Stimulated activated CD4-positive, alpha-beta T cell treated with anti-CD3 and anti-CD28 coated beads, Interleukin-4, amount 100 ng/mL, for 48 hours (primary cell): ENCODE measurements around the gene RMRP.
A peak's percentile ranks its signal among the peaks of the same experiment; 100 is the strongest.
"Not testable (repeated sequence)": the region's sequence is repeated elsewhere in the genome, so short reads cannot be mapped to it uniquely, and the experiment has no call there.

Source experiments
- DNase-seq, 2 donors: peaks; one replicate each; pipeline ENCODE4 v3.0.0-alpha.2; 2020; ENCODE audit warnings: low read depth in 2 of 2

Gene RMRP

DNA sequence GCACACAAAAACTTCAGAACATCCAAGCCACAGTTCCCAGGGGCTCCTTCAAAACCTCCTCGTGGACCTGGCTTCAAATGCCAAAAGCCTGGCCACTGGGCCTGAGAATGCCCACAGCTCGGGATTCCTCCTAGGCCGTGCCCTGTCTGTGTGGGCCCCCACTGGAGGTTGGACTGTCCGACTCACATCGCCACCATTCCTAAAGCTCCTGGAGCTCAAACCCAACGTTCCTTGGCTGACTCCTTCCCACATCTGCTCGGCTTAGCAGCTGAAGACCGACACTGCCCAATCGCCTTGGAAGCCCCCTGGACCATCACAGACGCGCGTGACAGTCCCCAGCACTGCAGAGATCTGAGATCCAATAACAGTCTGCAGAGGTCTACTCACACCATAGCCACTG is 14.8 kb downstream of the RMRP start:
- no peak for DNase-seq

- not testable (repeated sequence) for DNase-seq
Observed at GRCh38 chr9:35641478-35641877, 16.3 kb downstream of the RMRP start.

- DNase-seq, result not testable (repeated sequence)
Observed at GRCh38 chr9:35640431-35640830, 17.4 kb downstream of the RMRP start.

- no peak for DNase-seq
Observed at GRCh38 chr9:35639631-35640030, 18.2 kb downstream of the RMRP start.

DNA sequence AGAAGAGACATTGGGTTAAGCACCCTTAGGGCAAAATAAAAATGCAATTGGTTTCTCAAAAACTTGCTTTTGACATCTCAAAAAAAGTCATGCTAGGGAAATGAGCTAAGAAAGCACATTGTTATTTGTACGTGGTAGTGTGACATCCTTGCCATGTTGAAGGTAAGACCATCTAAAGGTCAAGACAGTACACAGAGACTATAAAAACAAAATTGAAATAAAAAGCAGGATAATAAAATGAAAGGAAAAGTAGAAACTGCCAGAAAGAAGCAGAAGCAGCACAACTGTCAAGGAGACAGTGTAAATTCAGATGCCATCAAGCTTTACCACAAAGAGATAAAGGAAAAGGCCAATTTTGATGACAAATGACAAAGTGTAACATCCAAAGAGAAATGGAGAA is 18.6 kb downstream of the RMRP start:
- not testable (repeated sequence) for DNase-seq

- DNase-seq, result not testable (repeated sequence)
Observed at GRCh38 chr9:35638751-35639150, 19.1 kb downstream of the RMRP start.

DNA sequence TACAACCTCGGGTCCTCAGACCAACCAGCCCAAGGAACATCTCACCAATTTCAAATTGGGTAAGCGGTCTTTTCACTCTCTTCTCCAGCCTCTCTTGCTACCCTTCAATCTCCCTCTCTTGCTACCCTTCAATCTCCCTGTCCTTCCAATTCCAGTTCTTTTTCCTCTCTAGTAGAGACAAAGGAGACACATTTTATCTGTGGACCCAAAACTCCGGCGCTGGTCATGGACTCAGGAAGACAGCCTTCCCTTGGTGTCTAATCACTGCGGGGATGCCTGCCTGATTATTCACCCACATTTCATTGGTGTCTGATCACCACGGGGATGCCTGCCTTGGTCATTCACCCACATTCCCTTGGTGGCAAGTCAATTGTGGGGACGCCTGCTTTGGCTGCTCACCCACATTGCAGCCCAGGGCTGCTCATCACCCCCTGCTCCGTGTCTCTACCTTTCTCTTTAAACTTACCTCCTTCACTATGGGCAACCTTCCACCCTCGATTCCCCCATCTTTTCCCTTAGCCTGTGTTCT is 20.3 kb downstream of the RMRP start:
- DNase-seq, result not testable (repeated sequence)

DNA sequence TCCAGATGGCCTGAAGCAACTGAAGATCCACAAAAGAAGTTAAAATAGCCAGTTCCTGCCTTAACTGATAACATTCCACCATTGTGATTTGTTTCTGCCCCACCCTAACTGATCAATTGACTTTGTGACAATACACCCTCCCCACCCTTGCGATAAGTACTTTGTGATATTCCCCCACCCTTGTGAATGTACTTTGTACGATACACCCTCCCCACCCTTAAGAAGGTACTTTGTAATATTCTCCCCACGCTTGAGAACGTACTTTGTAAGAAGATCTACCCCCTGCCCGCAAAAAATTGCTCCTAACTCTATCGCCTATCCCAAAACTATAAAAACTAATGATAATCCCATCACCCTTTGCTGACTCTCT is 21.0 kb downstream of the RMRP start:
- not testable (repeated sequence) for DNase-seq

DNA sequence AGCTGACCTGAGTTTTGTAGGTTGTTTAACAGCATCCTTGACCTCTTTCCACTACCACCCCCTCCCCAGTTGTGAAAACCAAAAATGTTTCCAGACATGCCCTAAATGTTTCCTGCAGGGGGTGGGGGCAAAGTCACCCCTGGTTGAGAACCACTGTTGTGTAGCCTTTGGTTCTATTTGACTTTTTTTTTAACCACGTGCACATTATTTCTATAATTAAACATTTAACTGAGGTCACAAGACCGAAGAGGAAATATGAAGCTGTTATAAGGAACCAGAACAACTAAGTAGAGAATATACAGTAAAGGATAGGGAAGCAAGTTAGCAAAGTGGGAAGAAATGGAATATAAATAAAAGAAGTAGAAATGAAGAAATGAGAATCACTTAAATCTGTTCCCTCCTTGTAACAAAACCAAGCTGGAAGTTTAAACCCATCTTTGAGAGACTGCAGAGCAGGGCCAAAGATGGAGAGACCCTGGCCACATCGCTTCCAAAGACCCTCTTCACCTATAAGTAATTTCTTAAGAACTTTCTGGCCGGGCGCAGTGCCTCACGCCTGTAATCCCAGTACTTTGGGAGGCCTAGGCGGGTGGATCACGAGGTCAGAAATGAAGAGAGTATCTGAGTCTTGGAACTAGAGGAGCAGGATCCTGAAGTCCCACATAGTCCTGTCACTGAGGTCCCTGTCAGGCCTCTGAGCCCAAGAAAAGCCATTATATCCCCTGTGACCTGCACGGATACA is 21.5 kb downstream of the RMRP start:
- DNase-seq, result no peak

DNA sequence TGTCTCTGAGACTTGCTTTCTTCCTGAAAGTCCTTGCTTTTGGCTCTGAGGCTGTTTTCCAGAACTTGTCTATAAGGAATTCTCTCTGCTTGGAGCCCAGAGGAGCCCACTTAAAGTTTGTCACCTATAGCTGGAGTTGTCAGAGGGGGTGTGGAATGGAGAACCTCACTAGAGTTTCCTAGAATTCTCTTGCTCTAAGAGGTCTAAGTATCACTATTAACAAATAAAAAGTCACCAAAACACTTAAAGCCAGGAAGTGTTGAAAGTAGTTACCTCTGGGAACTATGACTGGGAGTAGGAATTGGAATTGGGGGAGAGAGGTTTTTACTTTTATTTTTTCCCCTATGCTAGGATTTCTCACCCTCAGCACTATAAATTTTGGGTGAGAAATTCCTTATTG is 22.1 kb downstream of the RMRP start:
- DNase-seq, result no peak

DNA sequence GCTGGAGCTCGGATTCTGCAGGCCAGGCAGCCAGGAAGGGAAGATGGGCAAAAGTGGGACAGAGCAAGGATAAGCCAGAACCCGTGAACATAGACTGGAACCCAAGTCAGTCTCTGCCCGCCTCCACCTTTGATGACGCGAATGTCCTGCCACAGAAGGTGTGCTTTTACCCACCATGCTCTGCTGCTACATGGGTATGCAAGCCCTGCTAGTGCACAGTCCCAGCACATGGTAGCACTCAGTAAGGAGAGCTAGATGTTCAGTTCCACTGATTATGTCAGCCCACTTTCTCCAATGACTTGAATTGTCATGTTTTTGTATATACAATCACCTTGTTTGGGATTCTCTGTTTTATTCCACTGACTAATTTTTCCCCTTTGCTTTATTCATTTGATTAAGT is 28.2 kb downstream of the RMRP start:
- DNase-seq, result no peak

GRCh38 chr9:35628389-35628991 is 29.3 kb downstream of the RMRP start:
- no peak for DNase-seq

GRCh38 chr9:35627575-35627974 is 30.2 kb downstream of the RMRP start:
- no peak for DNase-seq

DNA sequence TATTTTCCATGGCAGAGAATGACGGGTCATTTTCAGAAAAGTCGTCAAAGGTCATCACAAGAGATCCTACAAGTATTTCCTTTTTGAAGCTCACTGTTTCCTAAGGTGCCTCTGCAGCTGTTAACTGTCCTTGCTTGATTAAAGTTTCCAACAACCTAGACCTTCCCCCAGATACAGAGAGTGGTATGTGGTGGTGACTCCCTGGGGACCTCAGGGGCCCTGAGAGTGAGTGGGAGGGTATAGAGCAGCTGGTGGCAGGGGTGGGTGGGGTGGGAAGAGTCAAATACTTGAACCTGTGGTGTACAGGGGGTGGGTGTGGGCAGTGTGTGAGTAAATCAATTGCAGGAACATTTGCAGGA is 38.0 kb downstream of the RMRP start:
- DNase-seq, result no peak

DNA sequence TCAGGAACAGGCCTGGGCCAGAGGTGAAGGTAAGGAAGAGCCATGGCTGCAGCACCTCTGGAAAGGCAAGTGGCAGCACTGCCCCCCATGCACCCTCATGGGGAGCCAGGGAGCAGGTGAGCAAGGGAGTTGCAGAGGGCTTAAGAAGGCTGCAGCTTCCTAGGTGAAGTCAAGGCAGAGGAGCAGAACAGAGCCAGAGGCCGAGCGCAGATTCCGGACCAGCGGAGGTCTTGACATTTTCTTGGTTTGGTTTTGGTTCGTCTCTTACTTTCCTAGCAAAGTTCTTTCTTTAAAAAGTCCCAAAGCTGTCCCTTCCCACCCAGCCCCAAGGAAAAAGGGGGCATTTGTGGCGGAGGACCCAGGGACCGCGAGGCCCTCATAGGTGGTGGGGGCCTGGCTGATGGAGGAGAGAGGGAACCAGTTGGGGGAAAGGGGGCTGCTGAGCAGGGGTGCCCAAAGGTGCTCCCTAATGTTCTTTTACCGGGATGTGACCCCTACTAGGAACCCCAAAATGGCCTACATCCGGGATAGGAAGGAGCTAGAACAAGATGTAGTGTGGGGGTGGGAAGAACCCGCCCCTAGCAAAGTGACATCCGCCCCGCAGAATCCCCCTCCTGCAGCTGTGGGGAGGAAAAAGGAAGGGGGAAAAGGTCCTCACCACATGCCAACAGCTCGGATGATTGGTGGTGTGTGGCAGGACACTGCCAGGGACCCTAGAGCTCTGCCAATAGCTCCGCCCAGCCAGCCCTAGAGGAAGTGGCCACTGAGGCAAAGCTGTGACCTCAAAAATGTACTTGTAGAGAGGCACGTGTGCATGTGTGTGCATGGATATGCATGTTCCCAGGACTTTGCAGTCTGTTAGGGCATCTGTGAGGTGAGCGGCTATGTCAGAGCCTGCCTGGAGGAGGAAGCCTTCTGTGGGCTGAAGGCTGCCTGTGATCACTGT is 38.7 kb downstream of the RMRP start:
- peak; percentile 8 to 16 for DNase-seq

- DNase-seq, result no peak
Observed at GRCh38 chr9:35618325-35618727, 39.5 kb downstream of the RMRP start, which contains the start of gene CD72. Gene CD72 (minus strand): TSS chr9:35618413. CDS start chr9:35618303, 110 bp downstream.

DNA sequence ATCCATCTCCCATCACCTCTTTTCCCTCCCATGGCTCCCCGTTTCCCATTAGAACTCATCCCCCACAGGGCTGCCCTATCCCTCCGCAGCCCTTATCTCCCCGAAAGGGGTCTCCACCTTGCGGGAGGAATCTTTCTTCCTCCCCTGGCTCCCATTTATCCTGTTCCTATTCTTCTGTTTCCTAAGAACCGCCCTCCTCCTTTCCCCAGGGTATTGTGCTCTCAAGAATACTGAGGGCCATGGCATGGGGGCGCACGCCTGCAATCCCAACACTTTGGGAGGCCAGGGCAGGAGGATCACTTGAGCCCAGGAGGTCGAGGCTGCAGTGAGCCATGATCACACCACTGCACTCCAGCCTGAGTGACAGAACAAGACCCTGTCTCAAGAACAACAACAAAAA is 40.3 kb downstream of the RMRP start:
- no peak for DNase-seq

- peak; percentile 43 to 55 for DNase-seq
Observed at GRCh38 chr9:35616681-35617459, 40.9 kb downstream of the RMRP start.

GRCh38 chr9:35615981-35616680 is 41.7 kb downstream of the RMRP start:
- DNase-seq, result no peak

- DNase-seq, result no peak
Observed at GRCh38 chr9:35612843-35613242, 45.0 kb downstream of the RMRP start.

- not testable (repeated sequence) for DNase-seq
Observed at GRCh38 chr9:35612066-35612465, 45.8 kb downstream of the RMRP start.
